Bladder microvascular endothelial cell (primary cell): ENCODE measurements around the gene SYNE4. TPM values are rescaled to one million over a fixed set of nuclear protein-coding genes. Genes with fewer than 3 reads are reported as not detected.

Experiments used
- total RNA-seq: library from RNA; depleted of rRNA; stranded (reverse); fragments of >200 nt; gene quantifications from 2 replicates; pipeline ENCODE4 v1.2.3, GENCODE V29; 2014

SYNE4 gene
- total RNA-seq = 0.06 TPM in 1 of 2 replicates, not detected in the other

GRCh38 chr19:36008336-36008978 lies at the start of gene SYNE4:
SYNE4 (minus strand) TSS chr19:36008813; CDS start chr19:36008681, 132 bp downstream.

GRCh38 chr19:36054733-36055686 lies 46.4 kb upstream of the SYNE4 start, which contains the start of gene WDR62:
WDR62 (plus strand) TSS chr19:36054897; CDS start chr19:36054972, 75 bp downstream.

GRCh38 chr19:36054119-36054732 lies 45.6 kb upstream of the SYNE4 start, which contains the start of gene THAP8:
THAP8 (minus strand) TSS chr19:36054285; CDS start chr19:36054217, 68 bp downstream.

GRCh38 chr19:36032251-36033104 lies 23.9 kb upstream of the SYNE4 start, which contains the start of gene CLIP3:
CLIP3 (minus strand) TSS chr19:36032873; CDS start chr19:36032357, 516 bp downstream.

GRCh38 chr19:36014012-36014924 lies 5.7 kb upstream of the SYNE4 start, which contains the start of gene ALKBH6:
ALKBH6 (minus strand) TSS chr19:36014213; CDS start chr19:36013397, 816 bp downstream.

GRCh38 chr19:35995048-35995993 lies 13.3 kb downstream of the SYNE4 start, which contains the start of gene SDHAF1:
SDHAF1 (plus strand) TSS chr19:35995188; CDS start chr19:35995275, 87 bp downstream.

Other genes starting within 250 kb of the SYNE4 start
- 2.1 and 4.0 TPM in 2 replicates for gene ARHGAP33, start 233.2 kb downstream of the SYNE4 start, total RNA-seq
- not detected in 2 replicates for gene PRODH2, start 196.0 kb downstream of the SYNE4 start, total RNA-seq
- not detected in 2 replicates for gene NPHS1, start 156.3 kb downstream of the SYNE4 start, total RNA-seq
- under 0.01 TPM in 1 of 2 replicates, not detected in the other for gene KIRREL2, start 151.9 kb downstream of the SYNE4 start, total RNA-seq
- gene APLP1, start 140.2 kb downstream of the SYNE4 start, total RNA-seq = 1.3 and 8.4 TPM in 2 replicates
- 3.1 and 3.5 TPM in 2 replicates for gene NFKBID, start 108.3 kb downstream of the SYNE4 start, total RNA-seq
- gene HCST, start 106.3 kb downstream of the SYNE4 start, total RNA-seq = not detected in 2 replicates
- not detected in 2 replicates for gene TYROBP, start 100.5 kb downstream of the SYNE4 start, total RNA-seq
- gene LRFN3, start 72.4 kb downstream of the SYNE4 start, total RNA-seq = 2.5 and 2.8 TPM in 2 replicates
- 9.8 and 12.1 TPM in 2 replicates for gene SDHAF1, start 13.6 kb downstream of the SYNE4 start, total RNA-seq
- gene ALKBH6, start 5.4 kb upstream of the SYNE4 start, total RNA-seq = 7.4 and 9.4 TPM in 2 replicates
- 0.81 and 6.7 TPM in 2 replicates for gene CLIP3, start 24.1 kb upstream of the SYNE4 start, total RNA-seq
- gene THAP8, start 45.5 kb upstream of the SYNE4 start, total RNA-seq = 0.31 and 0.65 TPM in 2 replicates
- 3.9 and 4.4 TPM in 2 replicates for gene WDR62, start 46.1 kb upstream of the SYNE4 start, total RNA-seq
- gene OVOL3, start 102.3 kb upstream of the SYNE4 start, total RNA-seq = not detected in 2 replicates
- gene POLR2I, start 106.1 kb upstream of the SYNE4 start, total RNA-seq = 91.3 and 94.6 TPM in 2 replicates
- 189 and 207 TPM in 2 replicates for gene TBCB, start 106.7 kb upstream of the SYNE4 start, total RNA-seq
- gene CAPNS1, start 131.3 kb upstream of the SYNE4 start, total RNA-seq = 343 and 488 TPM in 2 replicates
- gene COX7A1, start 143.6 kb upstream of the SYNE4 start, total RNA-seq = 27.5 and 56.7 TPM in 2 replicates
- gene ZNF565, start 205.9 kb upstream of the SYNE4 start, total RNA-seq = 2.4 and 4.8 TPM in 2 replicates
- 41.9 and 139 TPM in 2 replicates for gene ZNF146, start 206.3 kb upstream of the SYNE4 start, total RNA-seq